NCI-H1436 (cell line): ENCODE results near the gene KCNJ11.

ENCODE experiments used
- DNase-seq: peaks from one replicate; lab custom pipeline; 2025; lab: John Stamatoyannopoulos, UW

The KCNJ11 gene

DNA sequence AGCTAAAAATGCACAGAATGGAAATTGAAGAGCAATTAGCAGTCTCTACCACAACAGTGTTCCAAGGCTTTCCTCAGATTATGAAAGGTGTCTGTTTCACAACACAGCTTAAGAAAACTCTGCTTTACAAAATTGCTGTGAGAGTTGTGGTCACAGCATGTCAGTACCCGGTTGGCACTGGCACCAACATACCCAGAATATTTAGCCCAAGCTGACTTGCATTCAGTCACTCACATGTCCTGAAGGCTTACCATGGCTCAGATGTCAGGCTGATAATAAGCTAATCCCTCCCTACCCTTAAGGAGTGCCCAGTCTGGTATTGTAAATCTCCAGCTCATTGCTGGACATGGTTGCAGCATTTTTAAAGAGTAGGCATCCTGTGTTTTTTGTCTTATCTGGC is 22.0 kb downstream of the KCNJ11 start:
- no peak for DNase-seq

DNA sequence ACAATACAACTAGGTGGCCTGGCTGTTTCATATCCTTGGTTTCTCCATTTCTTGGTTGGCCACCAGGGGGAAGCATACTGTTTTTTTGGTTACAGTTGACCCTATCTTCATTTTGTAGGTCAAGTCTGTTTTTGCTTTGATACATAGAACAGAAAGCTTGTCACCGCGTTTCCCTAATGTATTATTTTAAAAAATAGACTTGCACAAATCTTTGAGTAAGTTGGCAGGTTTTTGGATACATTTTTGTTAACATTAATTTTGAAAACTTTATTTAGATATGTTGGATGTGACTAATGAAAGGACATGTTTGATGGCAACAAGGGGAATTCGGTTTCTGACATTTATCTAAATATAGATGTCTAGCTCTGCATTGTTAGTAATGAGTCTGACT is 33.9 kb downstream of the KCNJ11 start:
- peak; percentile 24 for DNase-seq

DNA sequence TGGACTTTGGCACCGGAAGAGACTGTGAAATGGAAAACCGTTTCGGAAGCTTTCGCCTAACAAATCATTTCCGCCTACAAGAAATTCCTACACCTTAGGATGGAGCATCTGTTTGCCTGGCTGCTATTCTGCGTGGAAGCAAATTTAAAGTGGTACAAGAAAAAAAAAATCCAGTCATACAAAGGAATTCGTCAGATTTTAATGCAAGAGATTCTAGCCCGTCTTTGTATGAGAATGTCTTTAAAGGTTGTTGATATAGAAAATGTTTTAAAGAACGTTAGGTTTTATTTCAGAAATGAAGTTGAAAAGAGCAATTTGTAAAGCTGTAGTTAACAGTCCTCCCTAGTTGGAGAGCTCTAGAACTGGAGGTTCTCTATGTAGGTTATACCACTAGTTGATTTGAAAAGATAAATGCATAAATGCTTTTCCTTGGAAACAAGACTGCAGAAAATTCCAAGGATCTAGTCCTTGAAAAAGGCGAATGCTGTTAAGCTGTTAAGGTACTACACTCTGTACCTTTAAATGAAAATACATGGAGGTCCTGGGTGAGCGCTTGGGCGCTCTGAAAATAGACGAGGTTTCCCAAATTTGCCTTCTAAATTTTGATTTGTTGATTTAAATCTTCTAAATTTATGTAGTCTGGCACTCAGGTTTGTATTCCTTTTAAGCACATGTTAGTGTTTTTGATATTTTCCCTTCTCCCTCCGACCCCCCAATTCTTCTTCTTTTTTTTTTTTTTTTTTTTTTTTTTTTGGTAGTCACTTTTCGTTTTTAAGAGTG is 34.4 kb downstream of the KCNJ11 start:
- DNase-seq = no peak

DNA sequence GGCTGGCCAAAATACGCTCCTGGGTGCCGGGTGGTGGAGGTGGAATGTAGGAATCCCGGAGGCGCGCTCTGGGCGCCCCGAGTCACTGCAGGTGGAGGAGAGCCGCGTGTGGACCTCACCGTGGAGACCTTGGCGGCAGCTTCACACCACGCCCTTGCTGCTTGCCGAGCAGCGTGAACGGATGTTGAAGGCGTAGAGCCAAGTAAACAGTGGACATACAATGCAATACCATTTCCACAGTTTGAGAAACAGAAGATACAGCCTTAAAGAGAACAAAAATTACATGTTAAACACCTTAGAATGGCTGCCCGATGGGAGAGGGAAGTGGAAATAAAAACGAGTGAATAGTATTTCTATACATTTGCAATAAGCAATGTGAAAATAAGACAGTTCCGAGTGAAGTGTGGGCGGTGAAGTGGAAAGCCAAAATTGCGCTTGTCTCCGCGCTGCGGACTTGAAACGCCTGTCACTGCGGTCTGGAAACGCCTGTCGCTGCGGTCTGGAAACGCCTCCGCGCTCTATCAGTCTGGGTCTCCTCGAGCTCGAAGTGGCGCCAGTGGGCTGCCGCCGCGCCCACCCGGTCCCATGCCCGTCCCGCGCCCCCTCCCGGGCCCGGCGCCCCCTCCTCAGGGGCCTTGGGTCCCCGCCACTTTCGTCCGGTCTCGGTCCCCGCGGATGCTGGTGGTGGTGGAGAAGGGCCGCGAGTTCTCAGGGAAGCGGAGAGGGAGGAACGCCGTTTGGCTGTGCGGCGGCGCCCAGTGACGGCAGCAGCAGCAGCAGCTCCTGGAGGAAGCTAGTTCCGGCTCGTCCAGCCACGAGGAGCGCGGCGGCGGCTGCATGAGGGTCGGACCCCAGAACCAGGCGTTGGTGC is 35.3 kb downstream of the KCNJ11 start:
- DNase-seq = peak; percentile 43

DNA sequence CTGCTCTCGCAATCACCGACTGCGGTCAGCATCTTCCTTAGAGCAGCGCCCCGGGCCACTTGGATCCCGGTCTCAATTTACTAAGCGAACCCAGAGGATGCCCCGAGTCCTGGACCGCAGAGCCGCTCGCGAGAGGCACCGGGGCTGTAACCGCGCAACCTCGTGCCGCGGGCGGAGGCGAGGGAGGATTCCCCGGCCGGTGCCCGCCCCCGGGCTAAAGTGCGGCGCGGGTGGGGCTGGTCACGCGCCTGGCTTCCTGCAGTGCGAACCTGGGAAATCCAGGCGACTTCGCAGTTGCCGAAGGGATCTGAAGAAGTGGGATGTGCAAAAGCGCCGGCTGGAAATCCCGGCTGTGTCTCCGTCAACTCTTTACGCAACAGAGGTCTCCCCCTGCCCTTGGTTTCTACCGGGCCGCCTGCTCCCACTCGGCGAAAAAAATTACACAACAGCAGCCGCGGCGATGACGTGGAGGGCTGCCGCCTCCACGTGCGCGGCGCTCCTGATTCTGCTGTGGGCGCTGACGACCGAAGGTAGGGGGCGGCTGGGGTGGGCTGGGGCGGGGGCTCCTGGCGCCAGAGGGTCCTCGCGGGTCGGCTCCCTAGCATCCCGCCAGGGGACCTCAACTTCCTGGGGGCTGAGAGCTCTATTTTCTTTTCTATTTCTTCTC is 36.8 kb downstream of the KCNJ11 start, which contains the start of gene NCR3LG1:
TSS of gene NCR3LG1 (plus strand) at position 291 of the 667 bp plus-strand sequence. CDS start at position 461, 170 bp downstream.
- DNase-seq = no peak

DNA sequence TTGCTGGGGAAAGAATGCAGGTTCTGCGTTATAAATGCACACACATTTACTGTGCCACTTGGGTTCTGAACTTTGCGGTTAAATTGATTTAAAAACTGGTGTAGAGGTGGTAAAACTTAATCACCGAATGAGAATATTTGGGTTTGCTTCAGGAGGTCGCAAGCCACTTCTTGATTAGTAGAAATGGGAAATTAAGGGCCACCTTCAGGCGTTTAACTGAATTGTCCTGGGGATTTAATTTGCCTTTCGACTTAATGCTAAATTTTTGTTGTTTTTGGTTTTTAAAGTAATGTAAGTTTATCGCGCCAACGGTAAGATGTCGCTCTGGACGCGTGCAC is 37.3 kb downstream of the KCNJ11 start:
- no peak for DNase-seq

DNA sequence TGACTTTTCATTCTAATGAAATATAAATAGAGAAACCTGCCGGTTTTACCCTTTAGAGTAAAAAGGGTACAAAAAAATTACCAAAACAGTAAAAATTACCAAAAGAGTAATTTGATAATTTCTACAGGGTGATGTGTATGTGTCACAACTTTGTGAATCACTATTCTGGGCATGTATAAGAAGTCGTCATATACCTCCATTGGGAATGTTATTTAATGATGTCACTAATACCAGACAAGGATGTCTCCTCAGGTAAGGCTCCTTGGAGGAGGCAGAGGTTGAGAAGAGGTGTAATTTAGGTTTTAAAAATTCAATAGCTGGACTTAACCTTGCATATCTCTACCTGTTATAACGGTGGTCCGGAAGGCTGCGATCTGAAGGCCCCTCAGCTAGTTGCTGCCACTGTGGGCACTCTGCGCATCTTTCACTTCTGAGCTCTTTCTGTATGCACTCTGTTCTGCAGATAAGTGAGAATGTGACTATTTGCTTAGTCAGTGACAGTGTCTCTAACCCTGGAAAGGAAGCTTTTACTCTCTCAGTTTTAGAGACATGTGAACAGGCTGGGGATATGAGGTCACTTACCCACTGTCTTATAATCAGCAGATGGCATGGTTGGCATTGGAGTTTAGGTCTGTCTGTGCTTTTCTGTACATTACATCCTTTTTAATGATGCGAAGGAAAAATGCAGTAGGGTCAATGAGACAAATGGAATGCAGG is 37.8 kb downstream of the KCNJ11 start:
- no peak for DNase-seq

DNA sequence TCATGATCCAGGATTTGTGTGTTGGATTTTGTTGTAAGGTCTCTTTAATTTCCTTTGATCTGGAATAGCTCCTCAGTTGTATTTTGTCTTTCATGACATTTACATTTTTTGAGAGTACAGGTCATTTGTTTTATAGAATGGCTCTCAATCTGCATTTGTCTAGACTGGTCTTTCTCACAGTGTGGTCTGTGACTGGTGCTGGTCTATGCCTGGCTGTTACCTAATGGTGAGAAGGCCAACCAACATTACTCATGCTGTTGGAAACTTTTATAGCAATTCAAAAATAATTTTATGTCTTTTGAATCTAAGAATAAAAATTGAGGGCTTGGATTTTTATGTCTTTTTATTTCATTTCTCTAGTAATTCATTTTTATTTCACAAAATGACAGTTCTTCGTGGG is 40.8 kb downstream of the KCNJ11 start:
- DNase-seq = no peak

DNA sequence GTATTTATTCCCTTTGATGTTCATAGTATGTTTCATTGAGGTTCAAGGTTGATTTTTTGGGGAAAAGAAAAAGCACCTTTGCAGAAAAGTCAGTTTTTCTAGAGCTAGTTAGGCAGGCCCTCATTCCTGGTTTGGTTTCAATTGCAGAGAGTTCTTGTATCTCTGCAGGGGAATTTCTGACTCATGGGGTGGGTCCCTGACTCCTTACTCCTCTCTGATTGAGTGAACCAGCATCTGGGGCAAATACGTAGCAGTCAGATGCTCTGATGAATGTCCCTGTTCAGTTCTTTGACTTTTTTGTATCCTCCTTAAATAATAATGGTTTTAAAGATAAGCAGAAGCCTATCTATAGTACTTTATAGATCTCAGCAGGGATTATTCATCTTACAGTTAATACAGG is 44.6 kb downstream of the KCNJ11 start:
- no peak for DNase-seq

DNA sequence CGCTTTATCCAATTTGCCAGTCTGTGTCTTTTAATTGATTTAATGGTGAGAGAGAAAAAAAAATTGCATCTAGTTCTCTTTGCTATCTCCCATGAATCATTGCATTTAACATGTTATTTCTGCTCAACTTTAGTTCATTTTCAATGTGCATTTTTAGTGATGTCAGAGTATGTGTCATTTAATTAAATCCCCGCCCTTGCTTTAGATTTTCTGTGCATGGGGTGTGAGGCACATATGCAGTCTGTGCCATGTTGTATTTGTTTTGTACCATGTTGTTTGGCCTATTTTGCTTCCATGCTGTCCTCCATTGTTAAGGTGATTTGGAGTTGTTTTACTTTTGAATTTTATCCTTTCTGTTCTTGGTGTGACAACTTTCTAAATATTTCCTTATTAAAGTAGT is 45.2 kb downstream of the KCNJ11 start:
- no peak for DNase-seq
